GM21529 (cell line): ENCODE data around the gene AAGAB.
"Not testable (repeated sequence)": the region's sequence is repeated elsewhere in the genome, so short reads cannot be mapped to it uniquely, and the experiment has no call there.

ENCODE experiments used
- ATAC-seq: cut with Tn5 transposase; IDR thresholded peaks from one replicate; pipeline ENCODE4 v1.9.1; 2021; ENCODE audit not compliant: unreplicated experiment

Gene AAGAB

GRCh38 chr15:67254238-67255175 is at the start of gene AAGAB, which contains the start of gene IQCH:
Gene AAGAB (minus strand): TSS chr15:67254661. CDS start chr15:67254631, 30 bp downstream.
Gene IQCH (plus strand): TSS chr15:67254786. CDS start chr15:67254897, 111 bp downstream.
- peak; percentile 94 for ATAC-seq

GRCh38 chr15:67303490-67304363 is 49.3 kb upstream of the AAGAB start:
- no peak for ATAC-seq

- no peak for ATAC-seq
These were observed 46.0 kb upstream of the AAGAB start for GRCh38 chr15:67300266-67301025.

GRCh38 chr15:67296684-67297083 is 42.2 kb upstream of the AAGAB start:
- no peak for ATAC-seq

- ATAC-seq: no peak
These were observed 41.7 kb upstream of the AAGAB start for GRCh38 chr15:67296188-67296587.

GRCh38 chr15:67290319-67290718 is 35.9 kb upstream of the AAGAB start:
- ATAC-seq: no peak

- not testable (repeated sequence) for ATAC-seq
These were observed 31.9 kb upstream of the AAGAB start for GRCh38 chr15:67286400-67286799.

- ATAC-seq: not testable (repeated sequence)
These were observed 31.2 kb upstream of the AAGAB start for GRCh38 chr15:67285625-67286024.

- no peak for ATAC-seq
These were observed 27.3 kb upstream of the AAGAB start for GRCh38 chr15:67281714-67282113.

GRCh38 chr15:67280217-67280616 is 25.8 kb upstream of the AAGAB start:
- no peak for ATAC-seq

GRCh38 chr15:67276666-67277065 is 22.2 kb upstream of the AAGAB start:
- no peak for ATAC-seq

- ATAC-seq: no peak
These were observed 19.8 kb upstream of the AAGAB start for GRCh38 chr15:67274236-67274635.

GRCh38 chr15:67267951-67268941 is 13.8 kb upstream of the AAGAB start:
- ATAC-seq: no peak

GRCh38 chr15:67267440-67267839 is 13.0 kb upstream of the AAGAB start:
- no peak for ATAC-seq

- no peak for ATAC-seq
These were observed 12.4 kb upstream of the AAGAB start for GRCh38 chr15:67266870-67267269.

- ATAC-seq: no peak
These were observed 5.3 kb upstream of the AAGAB start for GRCh38 chr15:67259806-67260205.

- no peak for ATAC-seq
These were observed 4.9 kb upstream of the AAGAB start for GRCh38 chr15:67259379-67259778.

GRCh38 chr15:67258412-67258811 is 4.0 kb upstream of the AAGAB start:
- not testable (repeated sequence) for ATAC-seq

- no peak for ATAC-seq
These were observed 1.6 kb upstream of the AAGAB start for GRCh38 chr15:67256051-67256450.
